WERI-Rb-1 (cell line): ENCODE results near the gene C3orf85.

ENCODE experiments used
- DNase-seq: peaks from one replicate; pipeline ENCODE4 v3.0.0-alpha.2; 2020
- H3K27ac ChIP-seq: fragments of 250-450 bp; sonication (Bioruptor Pico); 2 replicates; pipeline ENCODE4 v1.5.1; 2020; ENCODE audit warnings: mild to moderate bottlenecking, moderate library complexity
- H3K27me3 ChIP-seq: fragments of 250-450 bp; sonication (Bioruptor Pico); 2 replicates; pipeline ENCODE4 v1.5.1; 2021; ENCODE audit warnings: mild to moderate bottlenecking, low read depth, moderate library complexity; ENCODE audit not compliant: insufficient read depth, severe bottlenecking
- H3K36me3 ChIP-seq: fragments of 250-450 bp; sonication (Bioruptor Pico); 2 replicates; pipeline ENCODE4 v1.5.1; 2020; ENCODE audit warnings: mild to moderate bottlenecking, moderate library complexity
- H3K4me3 ChIP-seq: 2 replicates; pipeline ENCODE4 v1.5.1; 2011; ENCODE audit warnings: low read depth, mild to moderate bottlenecking, control low read depth, low read length
- H3K9me3 ChIP-seq: fragments of 250-450 bp; sonication (Bioruptor Pico); 2 replicates; pipeline ENCODE4 v1.5.1; 2021; ENCODE audit warnings: mild to moderate bottlenecking, moderate library complexity; ENCODE audit not compliant: severe bottlenecking
- CTCF ChIP-seq: IDR thresholded peaks from 2 replicates; pipeline ENCODE4 v1.5.1; 2011; ENCODE audit warnings: low read depth, mild to moderate bottlenecking, control low read depth, inconsistent platforms, low read length

Gene C3orf85

GRCh38 chr3:109136523-109136922, at the start of gene C3orf85:
Gene C3orf85, plus strand, starts transcription at chr3:109136719. Its CDS starts 129 bp downstream, at chr3:109136848.
- no peak for TF ChIP-seq CTCF
- Histone ChIP-seq H3K36me3 (no peaks in the 10 kb centered on the region), H3K27me3 (no peaks in the 10 kb centered on the region), H3K27ac (no peak within 1 kb of the TSS), H3K9me3 (no peaks in the 10 kb centered on the region), H3K4me3 (no peak within 1 kb of the TSS)
- DNase-seq: no peak

- DNase-seq: no peak
- Histone ChIP-seq H3K4me3 (no peak overlapping the region), H3K27me3 (no peaks in the 10 kb centered on the region), H3K36me3 (no peaks in the 10 kb centered on the region), H3K9me3 (no peaks in the 10 kb centered on the region), H3K27ac (no peak overlapping the region)
- TF ChIP-seq CTCF: no peak
These were observed 47.3 kb upstream of the C3orf85 start for GRCh38 chr3:109089265-109089664.

- DNase-seq: no peak
- Histone ChIP-seq H3K9me3 (no peaks in the 10 kb centered on the region), H3K27ac (no peak overlapping the region), H3K27me3 (no peaks in the 10 kb centered on the region), H3K36me3 (no peaks in the 10 kb centered on the region), H3K4me3 (no peak overlapping the region)
- TF ChIP-seq CTCF: no peak
These were observed 44.7 kb upstream of the C3orf85 start for GRCh38 chr3:109091846-109092245.

- TF ChIP-seq CTCF: no peak
- Histone ChIP-seq H3K36me3 (no peaks in the 10 kb centered on the region), H3K27ac (no peak overlapping the region)
These were observed 43.0 kb upstream of the C3orf85 start for GRCh38 chr3:109093561-109093960.

GRCh38 chr3:109095166-109095565, 41.4 kb upstream of the C3orf85 start:
- Histone ChIP-seq H3K9me3 (no peaks in the 10 kb centered on the region), H3K27ac (no peak overlapping the region), H3K4me3 (no peak overlapping the region), H3K27me3 (no peaks in the 10 kb centered on the region), H3K36me3 (no peaks in the 10 kb centered on the region)
- no peak for DNase-seq
- TF ChIP-seq CTCF: no peak

More at GRCh38 chr3:109093561-109093960, 43.0 kb upstream of the C3orf85 start:
- H3K4me3 ChIP-seq: no peak overlapping the region
- DNase-seq: no peak
- H3K9me3 ChIP-seq: no peaks in the 10 kb centered on the region
- no peaks in the 10 kb centered on the region for H3K27me3 ChIP-seq

GRCh38 chr3:109098079-109098644, 38.4 kb upstream of the C3orf85 start:
- Histone ChIP-seq H3K27me3 (no peaks in the 10 kb centered on the region), H3K36me3 (no peaks in the 10 kb centered on the region), H3K9me3 (no peaks in the 10 kb centered on the region), H3K27ac (no peak overlapping the region), H3K4me3 (no peak overlapping the region)
- DNase-seq: peak; percentile 69
- TF ChIP-seq CTCF: peak; percentile 84
